NCI-H524 treated with DMSO at 0.1 percent for 48 hours (cell line): ENCODE data around the gene PRR29.

ENCODE experiments used
- DNase-seq: peaks from one replicate; lab custom pipeline; 2025; lab: John Stamatoyannopoulos, UW

The PRR29 gene

GRCh38 chr17:63998050-63998720 is at the start of gene PRR29:
TSS of gene PRR29 (plus strand) at chr17:63998351. CDS start at chr17:63998365, 14 bp downstream.
- DNase-seq = peak; percentile 2

DNA sequence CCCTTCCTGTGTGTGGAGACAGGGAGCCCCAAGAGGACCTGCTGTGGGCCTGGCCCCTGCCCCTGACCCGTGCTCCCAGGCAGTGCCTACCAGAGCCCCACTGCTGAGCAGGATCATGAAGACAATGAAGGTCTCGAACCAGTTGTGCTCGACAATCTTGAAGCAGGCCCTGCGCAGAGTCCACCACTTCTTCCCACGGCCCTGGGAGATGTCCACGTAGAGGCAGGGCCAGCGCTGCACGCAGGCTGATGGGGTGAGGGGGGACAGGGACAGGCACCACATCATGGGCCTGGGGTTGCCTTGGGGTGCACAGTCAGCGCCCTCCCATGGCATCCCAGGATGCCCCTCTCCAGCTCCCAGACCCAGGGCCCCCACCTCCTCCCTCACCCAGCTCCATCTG is 49.6 kb upstream of the PRR29 start:
- no peak for DNase-seq

- no peak for DNase-seq
Observed at GRCh38 chr17:63949576-63950250, 48.4 kb upstream of the PRR29 start.

DNA sequence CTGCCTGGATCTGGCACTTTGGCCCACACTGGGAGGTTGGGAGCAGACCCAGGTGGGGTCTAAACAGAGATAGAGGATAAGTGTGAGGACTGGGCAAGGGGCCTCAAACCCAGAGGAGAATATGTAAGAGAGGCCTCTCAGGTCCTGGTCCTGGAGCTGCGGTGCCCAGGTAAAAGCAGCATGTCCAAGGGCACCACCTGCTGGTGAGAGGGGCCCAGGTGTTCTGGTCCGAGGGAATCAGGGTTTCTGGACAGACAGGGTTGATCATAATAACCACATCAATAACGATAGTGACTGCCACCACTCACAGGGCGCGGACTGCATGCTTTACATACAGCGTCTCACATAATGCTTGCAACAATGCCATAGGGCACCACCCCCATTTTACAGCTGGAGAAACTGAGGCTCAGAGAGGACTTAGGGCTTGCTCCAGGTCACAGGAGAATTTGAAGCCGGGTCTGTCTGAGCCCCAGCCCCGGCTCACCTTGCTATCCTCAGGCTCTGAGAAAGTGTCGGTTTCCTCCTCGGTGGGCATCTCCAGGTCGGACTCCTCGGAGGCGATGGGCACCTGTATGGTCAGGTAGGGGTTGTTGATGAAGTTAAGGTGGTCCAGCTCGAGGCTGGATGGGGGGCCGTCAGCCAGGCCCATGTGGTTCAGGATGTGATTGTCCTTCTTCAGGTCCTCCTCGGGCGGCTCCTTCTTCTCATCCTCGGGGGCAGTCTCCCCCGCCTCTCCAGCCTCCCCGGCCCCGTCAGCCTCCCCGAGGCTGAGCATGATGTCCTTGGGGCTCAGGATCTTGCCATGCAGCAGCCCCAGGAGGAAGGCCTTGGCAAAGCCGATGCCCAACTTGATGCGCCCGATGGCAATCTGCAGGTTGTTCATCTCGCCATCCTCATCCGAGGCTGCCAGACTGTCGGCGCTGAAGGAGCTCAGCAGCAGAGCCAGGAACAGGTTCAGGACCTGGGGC is 46.9 kb upstream of the PRR29 start:
- DNase-seq = no peak

DNA sequence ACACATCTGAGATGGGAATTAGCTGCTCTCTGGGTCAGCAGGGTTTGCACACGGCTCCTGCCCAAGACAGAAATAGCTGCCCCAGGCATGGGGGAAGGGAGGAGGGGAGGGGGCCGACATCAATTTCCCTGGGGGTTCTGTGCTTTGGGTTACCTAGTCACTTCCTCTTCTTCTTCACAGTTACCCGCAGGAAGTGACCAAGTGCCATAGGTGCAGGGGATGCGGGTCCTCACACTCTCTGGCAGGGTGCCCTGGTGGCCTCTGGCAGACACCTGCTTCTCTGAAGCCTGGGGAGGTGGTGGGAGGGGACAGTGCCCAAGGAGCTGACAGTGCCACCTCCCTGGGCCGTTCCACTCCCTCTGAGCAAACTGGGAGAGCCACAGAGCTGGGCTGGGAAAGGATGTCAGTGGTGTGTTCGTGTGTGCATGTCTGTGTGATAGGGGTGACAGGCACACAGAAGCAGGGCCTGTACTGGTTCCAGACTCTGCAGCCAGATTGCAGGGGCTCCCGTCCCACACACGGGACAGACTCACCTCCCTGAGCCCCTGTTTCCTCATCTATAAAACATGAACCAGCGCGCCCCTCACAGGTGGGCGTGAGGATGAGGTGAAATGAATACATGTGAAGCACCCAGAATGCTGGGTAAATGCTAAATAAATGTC is 43.6 kb upstream of the PRR29 start:
- DNase-seq = no peak

GRCh38 chr17:63955232-63955631 is 42.9 kb upstream of the PRR29 start:
- DNase-seq = no peak

- no peak for DNase-seq
Observed at GRCh38 chr17:63955791-63956190, 42.4 kb upstream of the PRR29 start.

GRCh38 chr17:63956296-63956920 is 41.7 kb upstream of the PRR29 start:
- DNase-seq = no peak

DNA sequence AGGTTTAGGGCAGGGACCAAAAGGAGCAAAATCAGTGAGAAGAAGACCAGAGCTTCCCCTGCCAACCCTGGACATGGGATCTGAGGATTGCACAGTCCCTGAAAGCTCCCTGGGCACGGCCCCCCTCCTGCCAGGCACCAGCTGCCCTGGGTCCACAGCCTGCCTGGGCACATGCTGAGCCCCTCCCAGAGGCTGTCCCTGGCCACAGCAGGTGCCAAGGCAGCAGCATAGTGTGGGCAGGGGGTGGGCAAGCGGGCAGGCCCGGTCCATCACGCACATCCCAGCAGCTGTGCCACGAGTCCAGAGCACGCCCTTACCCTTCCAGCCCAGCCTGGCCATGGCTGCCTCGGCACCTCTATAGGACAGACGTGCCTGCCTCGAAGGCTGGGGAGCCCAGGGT is 38.1 kb upstream of the PRR29 start:
- no peak for DNase-seq

DNA sequence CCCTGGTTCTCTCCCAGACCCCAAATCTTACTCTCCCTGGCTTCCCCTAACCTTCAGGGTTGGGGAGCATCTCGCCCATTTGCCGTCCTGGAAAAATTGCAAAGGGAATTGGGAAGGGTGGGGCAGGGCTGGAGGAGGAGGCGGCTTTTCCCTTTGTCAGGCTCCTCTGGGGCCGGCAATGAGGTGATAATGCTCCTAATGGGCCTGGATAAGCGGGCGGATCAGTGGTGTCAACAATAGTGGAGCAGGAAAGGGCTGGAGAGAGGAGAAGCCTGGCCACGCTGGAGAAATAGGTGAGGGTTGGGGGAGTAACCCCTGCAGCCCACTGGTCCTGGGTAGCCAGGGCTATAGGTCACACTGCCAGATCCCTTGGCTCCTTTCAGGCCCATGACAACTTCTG is 37.7 kb upstream of the PRR29 start:
- DNase-seq = no peak

GRCh38 chr17:63961355-63962212 is 36.6 kb upstream of the PRR29 start:
- DNase-seq = no peak

DNA sequence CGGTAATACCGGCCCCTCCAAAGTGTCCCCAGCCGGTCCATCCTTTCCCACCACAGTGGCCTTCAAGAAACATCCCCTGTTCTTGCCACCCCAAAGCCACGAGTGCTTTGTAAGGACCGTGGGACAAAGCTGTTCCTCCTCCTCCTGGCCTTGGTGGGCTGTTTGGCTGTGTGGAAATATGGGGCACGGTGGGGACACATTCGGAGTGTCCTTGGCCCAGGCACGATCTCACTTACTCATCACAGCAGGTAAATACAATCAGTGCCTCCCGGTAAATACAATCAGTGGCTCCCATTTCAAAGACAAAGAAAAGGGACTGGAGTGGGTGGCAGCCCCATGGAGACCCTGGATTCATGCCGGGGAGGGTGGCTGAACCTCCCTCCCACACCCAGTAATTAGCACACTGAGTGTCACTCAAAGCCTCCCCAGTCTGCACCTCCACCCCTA is 35.8 kb upstream of the PRR29 start:
- no peak for DNase-seq

DNA sequence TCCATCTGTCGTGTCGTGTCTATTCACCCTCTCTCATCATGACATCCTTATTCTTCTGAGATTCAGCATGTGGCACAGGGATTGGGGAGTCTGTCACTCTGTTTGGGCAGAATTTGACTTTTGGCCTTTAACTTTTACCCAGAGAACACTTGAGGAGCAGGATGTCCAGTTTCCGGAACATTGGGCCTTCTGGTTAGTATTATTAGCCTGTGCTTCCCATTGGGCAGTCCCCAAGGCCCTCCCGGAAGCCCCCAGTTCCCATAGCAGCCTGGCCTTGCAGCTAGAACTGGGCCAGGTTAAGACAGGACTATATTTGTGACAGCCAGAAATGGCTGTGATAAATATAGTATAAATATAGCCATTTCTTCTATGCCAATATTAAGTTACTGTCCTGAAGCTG is 35.0 kb upstream of the PRR29 start:
- no peak for DNase-seq

DNA sequence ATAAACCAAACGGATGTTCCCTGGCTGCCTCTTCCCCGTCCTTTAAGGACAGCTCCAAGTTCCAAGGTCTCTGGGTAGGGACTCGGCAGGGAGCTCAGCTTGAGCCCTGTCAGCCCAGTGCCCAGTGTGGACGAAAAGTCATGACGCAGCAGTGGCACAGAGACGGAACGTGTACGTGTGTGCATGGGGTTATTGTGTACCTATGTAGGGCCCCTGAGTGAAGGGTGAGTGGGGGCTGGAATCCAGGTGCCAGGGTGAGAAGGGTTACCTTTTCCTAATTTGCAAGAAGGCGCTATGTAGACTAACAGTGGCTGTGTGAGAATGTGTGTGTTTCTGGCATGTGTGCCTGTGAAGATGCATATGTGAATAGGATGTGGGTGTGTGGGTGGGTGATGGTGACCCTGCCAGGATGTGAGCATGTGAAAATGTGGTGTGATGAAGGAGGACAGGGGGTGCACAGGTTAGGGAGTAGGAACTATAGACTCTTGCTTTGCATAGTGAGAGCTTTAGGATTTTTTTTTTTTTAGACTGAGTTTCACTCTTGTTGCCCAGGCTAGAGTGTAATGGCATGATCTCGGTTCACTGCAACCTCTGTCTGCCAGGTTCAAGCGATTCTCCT is 31.4 kb upstream of the PRR29 start:
- no peak for DNase-seq

GRCh38 chr17:63967953-63968352 is 30.2 kb upstream of the PRR29 start:
- DNase-seq = no peak

DNA sequence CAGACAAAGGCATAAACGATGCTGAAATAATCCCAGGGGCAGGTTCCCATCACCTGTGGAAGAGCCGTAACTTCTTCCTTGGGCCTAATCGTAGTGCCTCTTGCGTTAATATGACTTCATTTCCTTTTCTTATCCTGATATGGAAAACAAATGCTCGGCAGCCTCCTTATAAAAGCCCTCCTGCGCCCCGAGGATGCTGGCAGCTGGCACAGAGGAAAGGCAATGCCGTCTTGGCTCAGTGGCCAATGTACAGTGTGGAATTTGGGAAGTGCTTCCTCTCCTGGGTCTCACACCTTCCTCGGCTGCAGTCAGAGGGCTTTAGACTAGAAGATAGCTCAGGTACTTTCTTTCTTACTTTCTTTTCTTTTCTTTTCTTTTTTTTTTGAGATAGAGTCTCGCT is 28.9 kb upstream of the PRR29 start:
- no peak for DNase-seq

- DNase-seq = no peak
Observed at GRCh38 chr17:63972796-63973195, 25.4 kb upstream of the PRR29 start, which contains the start of gene SCN4A. TSS of gene SCN4A (minus strand) at chr17:63972918. CDS start at chr17:63972841, 77 bp downstream.

GRCh38 chr17:63973247-63973646 is 24.9 kb upstream of the PRR29 start:
- DNase-seq = no peak

DNA sequence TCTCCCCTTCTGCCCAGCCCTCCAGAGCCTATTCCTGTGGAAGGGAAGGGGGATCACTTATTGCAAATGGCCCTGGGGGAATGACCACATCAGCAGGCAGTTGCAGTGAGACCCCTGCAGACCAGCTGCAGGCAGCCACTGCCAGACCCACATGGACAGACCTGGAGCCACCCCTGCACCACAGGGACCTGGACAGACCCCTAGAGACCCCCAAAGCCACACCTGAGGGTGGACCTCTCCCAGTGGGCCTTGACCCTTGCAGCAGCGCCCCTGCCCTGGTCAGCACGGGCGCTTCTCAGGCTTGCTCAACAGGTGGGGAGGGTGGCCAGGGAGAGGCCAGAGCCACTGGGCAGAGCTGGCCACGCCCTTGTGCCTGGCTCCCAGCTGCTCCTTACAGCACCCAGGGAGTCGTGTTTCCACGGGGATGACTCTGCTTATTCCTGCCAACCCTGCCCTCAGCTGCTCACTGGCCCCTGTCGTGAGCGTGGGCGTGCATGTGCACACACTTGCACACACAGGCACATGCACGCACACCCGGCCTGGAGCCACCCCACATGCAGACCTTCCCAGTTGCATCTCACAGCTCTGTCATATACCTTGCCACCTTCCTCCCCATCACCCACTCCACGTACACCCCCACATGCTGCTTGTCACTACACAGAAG is 24.1 kb upstream of the PRR29 start:
- DNase-seq = no peak
